ENCODE data around the gene PAWR. TPM values are rescaled to one million over a fixed set of nuclear protein-coding genes. Genes with fewer than 3 reads are reported as not detected.

The PAWR gene
- total RNA-seq, 1 experiment from 2014 or later = 204 TPM

DNA sequence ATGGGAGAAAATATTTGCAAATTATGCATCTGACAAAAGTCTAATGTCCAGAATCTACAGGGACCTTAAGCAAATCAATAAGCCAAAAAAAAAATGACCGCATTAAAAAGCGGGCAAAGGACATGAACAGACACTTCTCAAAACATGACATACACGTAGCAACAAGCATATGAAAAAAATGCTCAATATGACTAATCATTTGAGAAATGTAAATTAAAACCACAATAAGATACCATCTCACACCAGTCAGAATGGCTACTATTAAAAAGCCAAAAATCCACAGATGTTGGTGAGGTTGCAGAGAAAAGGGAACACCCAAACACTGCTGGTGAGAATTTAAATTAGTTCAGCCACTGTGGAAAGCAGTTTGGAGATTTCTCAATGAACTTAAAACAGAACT lies 16.1 kb downstream of the PAWR start:
- intact Hi-C loops (cut with micrococcal nuclease; ENCODE audit: unreplicated experiment) = no loop called here
- TF ChIP-seq, protein P1, sequence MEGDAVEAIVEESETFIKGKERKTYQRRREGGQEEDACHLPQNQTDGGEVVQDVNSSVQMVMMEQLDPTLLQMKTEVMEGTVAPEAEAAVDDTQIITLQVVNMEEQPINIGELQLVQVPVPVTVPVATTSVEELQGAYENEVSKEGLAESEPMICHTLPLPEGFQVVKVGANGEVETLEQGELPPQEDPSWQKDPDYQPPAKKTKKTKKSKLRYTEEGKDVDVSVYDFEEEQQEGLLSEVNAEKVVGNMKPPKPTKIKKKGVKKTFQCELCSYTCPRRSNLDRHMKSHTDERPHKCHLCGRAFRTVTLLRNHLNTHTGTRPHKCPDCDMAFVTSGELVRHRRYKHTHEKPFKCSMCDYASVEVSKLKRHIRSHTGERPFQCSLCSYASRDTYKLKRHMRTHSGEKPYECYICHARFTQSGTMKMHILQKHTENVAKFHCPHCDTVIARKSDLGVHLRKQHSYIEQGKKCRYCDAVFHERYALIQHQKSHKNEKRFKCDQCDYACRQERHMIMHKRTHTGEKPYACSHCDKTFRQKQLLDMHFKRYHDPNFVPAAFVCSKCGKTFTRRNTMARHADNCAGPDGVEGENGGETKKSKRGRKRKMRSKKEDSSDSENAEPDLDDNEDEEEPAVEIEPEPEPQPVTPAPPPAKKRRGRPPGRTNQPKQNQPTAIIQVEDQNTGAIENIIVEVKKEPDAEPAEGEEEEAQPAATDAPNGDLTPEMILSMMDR (IDR thresholded peaks at IDR 0.05; ENCODE audit: unreplicated experiment) = no peak
- H3K4me1 Mint-ChIP-seq (ENCODE audit: low read depth, unreplicated experiment) = peaks cover 52% of the 10 kb centered on the region
- H3K4me3 Mint-ChIP-seq (ENCODE audit: low read depth, unreplicated experiment) = no peak overlapping the region
- H3K27me3 Mint-ChIP-seq (ENCODE audit: unreplicated experiment) = no peaks in the 10 kb centered on the region
- no peak for DNase-seq
- H3K9me3 Mint-ChIP-seq (ENCODE audit: low read depth, unreplicated experiment) = no peaks in the 10 kb centered on the region
- no peak overlapping the region for H3K27ac Mint-ChIP-seq (ENCODE audit: unreplicated experiment)
- no TSS peak for BruUV-seq (replicated peaks)
- H3K36me3 Mint-ChIP-seq (ENCODE audit: insufficient read depth, unreplicated experiment) = peaks cover 10% of the 10 kb centered on the region
- CTCF ChIA-PET = no interaction called here

DNA sequence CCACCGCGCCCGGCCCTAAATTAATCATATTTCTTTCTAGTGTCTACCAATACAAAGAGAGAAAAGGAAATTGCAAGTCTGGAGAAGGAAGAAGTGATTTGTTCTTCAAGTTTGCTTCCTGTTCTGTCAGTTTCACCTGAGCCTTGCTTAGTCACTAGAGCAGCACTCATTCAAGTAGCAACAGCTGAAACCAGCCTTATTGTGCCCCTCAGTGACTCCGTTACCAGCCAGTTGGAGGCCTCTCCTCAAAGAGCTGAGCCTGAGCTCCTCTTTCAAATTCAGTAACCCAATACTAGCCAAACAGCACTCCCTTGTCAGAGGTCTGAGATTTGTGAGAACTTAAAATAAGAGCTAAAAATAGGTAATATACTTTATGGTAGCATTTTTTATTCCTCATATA lies 17.4 kb downstream of the PAWR start:
- no peak overlapping the region for H3K4me3 Mint-ChIP-seq (ENCODE audit: low read depth, unreplicated experiment)
- peaks cover 39% of the 10 kb centered on the region for H3K4me1 Mint-ChIP-seq (ENCODE audit: low read depth, unreplicated experiment)
- TF ChIP-seq, protein P1 (IDR thresholded peaks at IDR 0.05; ENCODE audit: unreplicated experiment) = no peak
- no peak for DNase-seq
- no peaks in the 10 kb centered on the region for H3K27me3 Mint-ChIP-seq (ENCODE audit: unreplicated experiment)
- CTCF ChIA-PET = no interaction called here
- H3K36me3 Mint-ChIP-seq (ENCODE audit: insufficient read depth, unreplicated experiment) = peaks cover 6% of the 10 kb centered on the region
- no peak overlapping the region for H3K27ac Mint-ChIP-seq (ENCODE audit: unreplicated experiment)
- no TSS peak for BruUV-seq (replicated peaks)
- no peaks in the 10 kb centered on the region for H3K9me3 Mint-ChIP-seq (ENCODE audit: low read depth, unreplicated experiment)
- intact Hi-C loops (cut with micrococcal nuclease; ENCODE audit: unreplicated experiment) = no loop called here

DNA sequence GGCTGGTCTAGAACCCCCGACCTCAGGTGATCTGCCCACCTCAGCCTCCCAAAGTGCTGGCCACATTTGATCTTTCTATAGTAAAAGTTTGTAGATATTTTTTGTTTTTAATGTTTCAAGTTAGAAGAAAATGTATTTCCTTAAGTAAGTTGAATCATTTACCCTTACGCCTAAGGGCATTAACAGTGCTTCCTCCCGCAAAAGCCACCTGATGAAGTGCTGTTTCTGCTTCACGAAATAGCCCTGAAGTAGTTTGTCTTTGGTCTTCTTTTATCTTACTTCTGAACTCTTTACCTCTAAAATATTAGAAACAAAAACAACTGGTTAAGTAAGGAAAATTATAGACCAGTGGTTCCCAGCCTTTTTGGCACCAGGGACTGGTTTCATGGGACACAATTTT lies 22.7 kb downstream of the PAWR start:
- Mint-ChIP-seq H3K4me3 (ENCODE audit: low read depth, unreplicated experiment) (no peak overlapping the region), H3K36me3 (ENCODE audit: insufficient read depth, unreplicated experiment) (peaks cover 18% of the 10 kb centered on the region), H3K27ac (ENCODE audit: unreplicated experiment) (no peak overlapping the region), H3K9me3 (ENCODE audit: low read depth, unreplicated experiment) (no peaks in the 10 kb centered on the region), H3K27me3 (ENCODE audit: unreplicated experiment) (no peaks in the 10 kb centered on the region), H3K4me1 (ENCODE audit: low read depth, unreplicated experiment) (peaks cover 30% of the 10 kb centered on the region)
- TF ChIP-seq, protein P1 (IDR thresholded peaks at IDR 0.05; ENCODE audit: unreplicated experiment) = no peak
- CTCF ChIA-PET = interaction anchor here (1.2 kb wide), 1 partner anchor 14 kb away, joined by 3 read pairs; no protein-coding TSS in a partner anchor
- no TSS peak for BruUV-seq (replicated peaks)
- DNase-seq = no peak
- intact Hi-C loops (cut with micrococcal nuclease; ENCODE audit: unreplicated experiment) = no loop called here

GRCh38 chr12:79665212-79665887 lies 25.4 kb downstream of the PAWR start:
- no peak for DNase-seq
- Mint-ChIP-seq H3K27ac (ENCODE audit: unreplicated experiment) (no peak overlapping the region), H3K9me3 (ENCODE audit: low read depth, unreplicated experiment) (no peaks in the 10 kb centered on the region), H3K4me3 (ENCODE audit: low read depth, unreplicated experiment) (no peak overlapping the region), H3K4me1 (ENCODE audit: low read depth, unreplicated experiment) (peaks cover 41% of the 10 kb centered on the region), H3K27me3 (ENCODE audit: unreplicated experiment) (no peaks in the 10 kb centered on the region), H3K36me3 (ENCODE audit: insufficient read depth, unreplicated experiment) (peaks cover 18% of the 10 kb centered on the region)
- no TSS peak for BruUV-seq (replicated peaks)
- intact Hi-C loops (cut with micrococcal nuclease; ENCODE audit: unreplicated experiment) = no loop called here
- CTCF ChIA-PET = interaction anchor here (0.9 kb wide), 1 partner anchor 50 kb away, joined by 3 read pairs; no protein-coding TSS in a partner anchor
- TF ChIP-seq, protein P1 (IDR thresholded peaks at IDR 0.05; ENCODE audit: unreplicated experiment) = no peak
